Small intestine (tissue), 7 donors: ENCODE measurements around the gene PAPPA2. TPM values are rescaled to one million over a fixed set of nuclear protein-coding genes. Genes with fewer than 3 reads are reported as not detected.
"Not testable (repeated sequence)": the region's sequence is repeated elsewhere in the genome, so short reads cannot be mapped to it uniquely, and the experiment has no call there.

Experiments used
- DNase-seq, 2 donors: peaks; one replicate each; pipeline versions ENCODE4 v3.0.0 to v3.0.0-alpha.2; 2013
- FAIRE-seq: peaks from 2 replicates; lab custom pipeline; 2012; peaks lifted over from hg19 to GRCh38; lab: Jason Lieb, UNC
- H3K27ac ChIP-seq, 3 donors: one replicate each; pipeline ENCODE4 v1.5.1; 2013; ENCODE audit warnings: low read length in 2 of 3, mild to moderate bottlenecking in 2 of 3, control low read depth in 1 of 3, inconsistent platforms in 1 of 3, low read depth in 1 of 3, moderate library complexity in 1 of 3
- H3K27me3 ChIP-seq, 3 donors: one replicate each; pipeline ENCODE4 v1.6.1; 2013; ENCODE audit warnings: low read length in 3 of 3, inconsistent platforms in 1 of 3; ENCODE audit not compliant: control insufficient read depth in 3 of 3, insufficient read depth in 3 of 3
- H3K36me3 ChIP-seq, 3 donors: one replicate each; pipeline ENCODE4 v1.6.1; 2013; ENCODE audit warnings: low read length in 3 of 3, inconsistent platforms in 1 of 3, low read depth in 1 of 3, mild to moderate bottlenecking in 1 of 3, moderate library complexity in 1 of 3; ENCODE audit not compliant: control insufficient read depth in 3 of 3, insufficient read depth in 2 of 3
- H3K4me1 ChIP-seq, 3 donors: one replicate each; pipeline ENCODE4 v1.6.1; 2013; ENCODE audit warnings: low read length in 2 of 3, inconsistent platforms in 1 of 3, low read depth in 1 of 3, mild to moderate bottlenecking in 1 of 3, moderate library complexity in 1 of 3; ENCODE audit not compliant: control insufficient read depth in 3 of 3, insufficient read depth in 2 of 3
- H3K4me3 ChIP-seq, 3 donors: one replicate each; pipeline ENCODE4 v1.5.1; 2013; ENCODE audit warnings: low read length in 3 of 3, control low read depth in 1 of 3, inconsistent platforms in 1 of 3, low read depth in 1 of 3, mild to moderate bottlenecking in 1 of 3, moderate library complexity in 1 of 3
- H3K9me3 ChIP-seq, 2 donors: one replicate each; pipeline ENCODE4 v1.6.1; 2013; ENCODE audit warnings: low read depth in 1 of 2, low read length in 1 of 2; ENCODE audit not compliant: control insufficient read depth in 2 of 2, insufficient read depth in 1 of 2
- WGBS, 3 donors: extraction: QIAGEN DNeasy Blood & Tissue Kit; methylation state at CpG; one replicate each; pipeline ENCODE4 v1.1.7; 2013; 5-methylcytosine and 5-hydroxymethylcytosine counted together
- polyA plus RNA-seq, 4 donors: library from polyadenylated mRNA; stranded (reverse) in 3 of 4; unstranded in 1 of 4; fragments of 200-250 nt in 3 of 4; fragments of 120-200 nt in 1 of 4; gene quantifications; one replicate each; pipeline versions ENCODE4 v1.2.1 to v1.2.3, GENCODE V29; 2013
- donor health status: healthy with polysubstance abuse.
- donor health status: control.
- donor health status: control.
- donor health status: Bipolar disorder and iron deficiency.
- donor health status: healthy.

PAPPA2 gene
- polyA plus RNA-seq, 4 donors: 0.03 to 0.12 TPM; not detected in 2

DNA sequence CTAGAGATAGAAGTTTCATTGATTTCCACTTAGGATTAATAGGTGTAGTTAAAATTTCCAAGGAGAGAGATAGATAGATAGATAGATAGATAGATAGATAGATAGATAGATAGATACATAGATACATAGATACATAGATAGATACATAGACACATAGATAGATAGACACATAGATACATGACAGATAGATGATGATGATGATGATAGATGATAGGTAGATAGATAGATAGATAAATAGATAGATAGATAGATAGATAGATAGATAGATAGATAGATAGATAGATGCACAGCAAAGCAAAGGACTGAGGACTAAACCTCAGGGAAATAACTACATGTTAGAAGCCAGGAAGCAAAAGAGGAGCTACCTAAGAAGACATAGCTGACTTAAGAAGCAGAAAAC is 171.8 kb downstream of the PAPPA2 start:
- not testable (repeated sequence) for DNase-seq, H3K36me3 ChIP-seq, H3K27me3 ChIP-seq, H3K9me3 ChIP-seq, H3K4me1 ChIP-seq, H3K27ac ChIP-seq, FAIRE-seq, H3K4me3 ChIP-seq

DNA sequence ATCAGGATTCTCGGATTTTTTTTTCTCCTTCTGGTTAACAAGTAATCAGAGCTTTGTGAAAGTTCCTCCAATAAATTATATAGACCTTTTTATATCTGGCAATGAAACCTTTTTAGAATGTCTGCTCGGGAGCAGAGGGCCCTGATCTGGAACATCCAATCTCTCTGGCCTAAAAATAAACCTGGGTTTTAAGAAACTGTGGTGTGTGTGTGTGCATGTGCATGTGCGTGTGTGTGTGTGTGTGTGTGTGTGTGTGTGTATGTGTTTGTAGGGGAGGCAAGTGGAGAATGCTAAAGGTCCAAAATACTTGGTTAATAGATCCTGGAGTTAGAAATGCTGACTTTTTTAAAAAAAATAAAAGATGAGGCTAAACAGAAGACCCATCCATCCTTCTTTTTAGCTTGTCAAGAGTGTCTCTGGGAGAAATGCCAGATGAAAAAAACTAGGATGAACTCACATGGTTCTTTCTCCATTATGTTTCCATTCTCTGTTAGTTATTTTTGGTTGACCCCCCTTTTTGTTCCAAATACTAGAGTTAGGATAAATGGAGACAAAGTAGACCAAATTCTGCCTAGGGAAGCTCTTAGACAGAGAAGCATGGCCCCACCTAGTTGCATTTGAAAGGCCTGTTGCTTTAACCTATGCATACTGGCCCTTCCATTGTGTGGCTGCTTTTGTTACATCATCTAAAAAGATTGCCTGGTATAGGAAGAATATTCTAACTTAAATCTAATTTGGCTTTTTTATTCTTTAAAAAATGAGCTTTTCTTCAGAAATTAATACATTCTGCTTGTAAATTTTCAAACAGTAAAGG is 175.9 kb downstream of the PAPPA2 start:
- Histone ChIP-seq H3K27me3 (no peaks in the 10 kb centered on the region), H3K4me3 (no peak overlapping the region), H3K27ac (no peak overlapping the region), H3K36me3 (no peaks in the 10 kb centered on the region), H3K4me1 (no peaks in the 10 kb centered on the region), H3K9me3 (no peaks in the 10 kb centered on the region)
- 51 to 66% (median 57%) methylated on average over 3 of the region's 3 CpGs for WGBS, 3 donors
- FAIRE-seq (no peak), DNase-seq (no peak)

DNA sequence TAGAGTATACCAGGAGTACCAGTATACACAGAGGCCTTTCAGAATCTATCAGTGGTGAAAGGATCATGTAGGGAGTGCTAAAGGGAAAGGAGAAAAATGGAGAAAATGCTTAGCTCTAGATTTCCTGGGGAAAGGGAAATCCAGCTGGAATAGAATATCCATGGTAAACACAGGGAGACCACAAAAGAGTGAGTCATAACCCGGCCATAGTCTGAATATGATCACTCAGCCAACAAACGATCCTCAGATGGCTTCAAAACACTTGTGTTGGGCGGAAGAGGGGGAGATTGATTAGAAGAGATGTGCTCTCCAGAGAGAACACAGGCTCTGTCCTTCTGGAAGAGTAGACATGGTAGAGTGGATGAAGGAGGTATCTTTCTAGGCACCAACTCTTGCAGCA is 180.6 kb downstream of the PAPPA2 start:
- H3K27ac ChIP-seq: no peak overlapping the region
- no peak overlapping the region for H3K4me3 ChIP-seq
- no peaks in the 10 kb centered on the region for H3K27me3 ChIP-seq
- H3K9me3 ChIP-seq: no peaks in the 10 kb centered on the region
- 38 to 64% (median 61%) methylated on average over 3 of the region's 3 CpGs for WGBS, 3 donors
- DNase-seq (no peak), FAIRE-seq (no peak)
- no peaks in the 10 kb centered on the region for H3K36me3 ChIP-seq
- no peaks in the 10 kb centered on the region for H3K4me1 ChIP-seq

DNA sequence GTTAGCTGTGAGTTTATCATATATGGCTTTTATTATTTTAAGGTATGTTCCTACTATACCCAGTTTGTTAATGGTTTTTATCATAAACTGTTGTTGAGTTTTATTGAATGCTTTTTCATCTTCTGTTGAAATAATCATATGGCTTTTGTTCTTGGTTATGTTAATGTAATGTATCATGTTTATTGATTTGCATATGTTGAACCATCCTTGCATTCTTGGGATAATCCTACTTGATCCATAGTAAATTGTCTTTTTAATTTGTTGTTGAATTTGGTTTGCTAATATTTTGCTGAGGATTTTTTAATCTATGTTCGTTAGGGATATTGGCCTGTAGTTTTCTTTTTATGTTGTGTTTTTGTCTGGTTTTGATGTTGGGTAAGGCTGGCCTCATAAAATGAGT is 185.6 kb downstream of the PAPPA2 start:
- Histone ChIP-seq H3K9me3 (peaks cover 0 to 6% of the 10 kb centered on the region in 2 donors), H3K4me3 (no peak overlapping the region), H3K36me3 (no peaks in the 10 kb centered on the region), H3K4me1 (no peaks in the 10 kb centered on the region), H3K27me3 (no peaks in the 10 kb centered on the region), H3K27ac (no peak overlapping the region)
- no peak for FAIRE-seq
- 32 to 68% (median 46%) methylated on average over 1 of the region's 1 CpG for WGBS, 3 donors
- DNase-seq: no peak

DNA sequence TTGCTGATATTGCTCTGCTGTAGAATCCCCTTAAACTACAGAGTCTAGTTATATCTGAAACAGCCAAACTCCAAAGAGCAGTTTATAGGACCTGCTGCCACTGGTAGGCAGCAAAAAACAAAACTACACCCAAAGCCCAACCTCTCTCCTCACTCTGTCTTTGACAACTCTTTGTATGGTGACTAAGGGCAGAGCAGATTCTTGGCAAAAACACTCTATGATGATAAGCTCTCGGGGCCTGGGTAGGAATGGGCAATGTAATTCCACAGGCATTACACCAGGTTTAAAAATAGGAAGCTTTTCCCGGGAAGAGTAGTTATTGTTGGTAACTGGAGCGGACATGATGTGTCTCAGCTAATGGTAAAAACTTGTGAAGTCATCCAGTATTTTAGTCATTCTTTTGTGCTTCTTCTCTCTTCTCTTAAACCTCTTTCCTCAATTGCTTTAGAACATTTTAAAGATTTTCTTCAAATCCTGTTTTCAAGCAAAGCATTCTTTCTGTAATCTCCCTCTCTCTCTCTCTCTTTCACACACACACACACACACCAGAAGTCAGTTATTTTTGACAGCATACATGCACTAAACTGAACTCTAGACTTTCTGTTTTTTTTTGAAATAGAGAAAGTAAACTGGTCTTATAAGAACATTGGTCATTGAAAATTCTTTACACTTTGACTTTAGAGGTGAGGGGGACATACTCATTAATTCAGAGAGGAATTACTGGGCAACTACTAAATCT is 193.5 kb downstream of the PAPPA2 start:
- peaks cover 0 to 6% of the 10 kb centered on the region in 2 donors for H3K9me3 ChIP-seq
- H3K4me3 ChIP-seq: no peak overlapping the region
- no peaks in the 10 kb centered on the region for H3K36me3 ChIP-seq
- DNase-seq (no peak), FAIRE-seq (no peak)
- no peaks in the 10 kb centered on the region for H3K27me3 ChIP-seq
- no peak overlapping the region for H3K27ac ChIP-seq
- 55 to 67% (median 65%) methylated on average over 3 of the region's 3 CpGs for WGBS, 3 donors
- H3K4me1 ChIP-seq: no peaks in the 10 kb centered on the region

DNA sequence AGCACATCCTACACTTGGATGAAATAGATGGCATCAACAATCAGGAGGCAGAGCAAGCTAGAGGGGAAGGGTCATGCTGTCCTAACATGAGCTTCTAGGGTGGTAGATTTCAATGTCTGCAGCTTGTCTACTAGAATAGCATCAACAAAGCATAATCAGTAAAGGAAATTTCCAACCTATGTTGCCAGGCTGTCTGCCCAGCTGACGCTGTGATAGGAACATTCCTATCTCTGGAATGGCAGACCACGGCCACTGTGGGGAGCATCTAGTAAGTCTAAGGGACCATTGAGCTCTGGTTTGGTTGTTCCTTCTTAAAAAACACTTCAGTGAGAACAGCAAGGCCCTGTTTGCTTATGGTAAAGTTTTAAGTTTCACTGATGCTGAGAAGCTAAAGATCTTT is 206.8 kb downstream of the PAPPA2 start:
- H3K9me3 ChIP-seq: no peaks in the 10 kb centered on the region
- DNase-seq (no peak), FAIRE-seq (no peak)
- no peak overlapping the region for H3K4me3 ChIP-seq
- 53 to 74% (median 59%) methylated on average over 2 of the region's 2 CpGs for WGBS, 3 donors
- H3K27me3 ChIP-seq: no peaks in the 10 kb centered on the region
- no peaks in the 10 kb centered on the region for H3K36me3 ChIP-seq
- H3K27ac ChIP-seq: no peak overlapping the region
- no peaks in the 10 kb centered on the region for H3K4me1 ChIP-seq

DNA sequence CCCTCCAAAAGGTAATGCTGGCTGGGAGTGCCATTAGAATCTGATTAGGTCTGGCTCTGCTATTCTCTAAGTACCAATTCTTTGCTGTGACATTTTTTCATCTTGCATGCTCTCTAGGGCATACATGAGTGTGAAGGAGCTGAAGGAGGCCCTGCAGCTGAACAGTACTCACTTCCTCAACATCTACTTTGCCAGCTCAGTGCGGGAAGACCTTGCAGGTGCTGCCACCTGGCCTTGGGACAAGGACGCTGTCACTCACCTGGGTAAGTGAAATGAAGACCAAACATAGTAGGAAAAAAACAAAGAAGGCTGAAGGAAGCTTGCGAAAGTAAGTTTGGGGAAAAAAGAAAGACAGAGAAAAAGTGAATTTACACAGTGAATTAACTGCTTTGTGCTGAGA is 207.9 kb downstream of the PAPPA2 start:
- WGBS, 3 donors: 48 to 74% (median 56%) methylated on average over 3 of the region's 3 CpGs
- no peaks in the 10 kb centered on the region for H3K4me1 ChIP-seq
- DNase-seq: no peak
- no peaks in the 10 kb centered on the region for H3K9me3 ChIP-seq
- no peak overlapping the region for H3K4me3 ChIP-seq
- H3K27ac ChIP-seq: no peak overlapping the region
- H3K36me3 ChIP-seq: no peaks in the 10 kb centered on the region
- no peak for FAIRE-seq
- H3K27me3 ChIP-seq: no peaks in the 10 kb centered on the region

DNA sequence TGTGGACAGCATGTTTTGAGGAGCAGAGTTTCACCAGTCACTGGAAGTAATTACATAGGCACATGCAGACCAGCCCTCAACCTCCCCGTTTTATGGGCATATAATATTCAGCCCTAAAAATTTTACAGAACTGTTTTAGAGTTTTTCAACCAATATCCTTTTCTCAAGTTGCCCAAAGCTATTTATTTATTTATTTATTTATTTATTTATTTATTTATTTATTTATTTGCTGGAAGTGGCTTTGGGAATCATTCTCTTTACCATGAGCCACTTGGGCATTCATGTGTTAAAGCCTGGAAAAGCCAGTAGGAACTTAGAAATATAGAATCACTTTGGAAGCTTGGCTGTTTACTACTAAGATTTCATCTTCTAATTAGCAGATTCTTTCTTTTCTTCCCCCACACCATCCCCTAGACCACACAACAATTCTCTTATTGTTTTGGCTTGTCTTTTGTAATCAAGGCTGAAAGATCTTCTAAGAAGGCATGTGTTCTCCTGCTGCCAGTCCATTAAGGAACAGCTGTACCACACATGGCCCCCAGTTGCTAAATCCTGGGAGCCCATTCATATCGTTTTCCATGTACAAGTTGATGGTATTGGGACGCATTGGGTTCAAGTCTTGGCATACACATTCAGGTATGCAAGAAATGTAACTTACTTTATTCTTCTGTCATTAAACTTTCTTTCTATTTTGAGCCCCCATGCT is 220.0 kb downstream of the PAPPA2 start:
- FAIRE-seq: no peak
- Histone ChIP-seq H3K36me3 (no peaks in the 10 kb centered on the region), H3K4me3 (no peak overlapping the region), H3K27ac (no peak overlapping the region), H3K27me3 (no peaks in the 10 kb centered on the region), H3K4me1 (no peaks in the 10 kb centered on the region), H3K9me3 (no peaks in the 10 kb centered on the region)
- 71 to 75% (median 73%) methylated on average over 3 of the region's 3 CpGs for WGBS, 3 donors
- no peak for DNase-seq
